ENCODE measurements around the gene ARHGEF40. TPM values are rescaled to one million over a fixed set of nuclear protein-coding genes. Genes with fewer than 3 reads are reported as not detected.

The ARHGEF40 gene
- 0.15 TPM for polyA plus RNA-seq (2012; ENCODE audit: missing spikeins)

DNA sequence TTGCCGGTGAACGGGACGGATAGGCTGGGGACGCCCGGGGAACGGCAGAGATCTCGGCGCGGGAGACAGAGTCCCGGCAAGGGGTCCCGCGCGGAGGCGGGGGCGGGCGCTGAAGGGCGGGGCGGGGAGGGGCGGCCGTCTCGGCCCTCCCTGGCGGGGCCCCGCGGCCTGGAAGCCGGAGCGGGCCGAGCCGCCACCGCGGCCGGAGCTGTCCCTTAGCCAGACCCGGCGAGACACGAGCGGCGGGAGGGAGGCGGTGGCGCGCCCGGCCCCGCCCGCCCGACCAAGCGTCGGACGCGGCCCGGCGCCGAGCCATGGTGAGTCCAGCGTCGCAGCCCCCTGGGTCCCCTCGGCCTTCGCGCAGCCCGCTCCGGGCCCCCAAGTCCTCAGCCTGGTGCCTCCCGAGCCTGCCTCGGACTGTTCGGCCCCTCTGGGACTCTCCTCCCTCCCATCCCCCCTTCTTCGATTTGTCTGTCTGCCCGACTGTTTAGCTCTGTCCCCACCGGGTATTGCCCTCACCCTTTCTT lies at the start of gene ARHGEF40:
Gene ARHGEF40, plus strand, starts transcription at position 222 of the 527 bp plus-strand sequence. Its CDS starts 93 bp downstream, at position 315.
- DNase-seq (ENCODE audit: insufficient read length) (no peak), FAIRE-seq (no peak)
- TF ChIP-seq TAF1 (IDR thresholded peaks at IDR 0.05; ENCODE audit: borderline replicate concordance, low read depth, low read length) (no peak), POLR2A (IDR thresholded peaks at IDR 0.05; ENCODE audit: low read depth, low read length) (no peak), POLR2AphosphoS5 (IDR thresholded peaks at IDR 0.05; ENCODE audit: low read depth, low read length) (no peak)

DNA sequence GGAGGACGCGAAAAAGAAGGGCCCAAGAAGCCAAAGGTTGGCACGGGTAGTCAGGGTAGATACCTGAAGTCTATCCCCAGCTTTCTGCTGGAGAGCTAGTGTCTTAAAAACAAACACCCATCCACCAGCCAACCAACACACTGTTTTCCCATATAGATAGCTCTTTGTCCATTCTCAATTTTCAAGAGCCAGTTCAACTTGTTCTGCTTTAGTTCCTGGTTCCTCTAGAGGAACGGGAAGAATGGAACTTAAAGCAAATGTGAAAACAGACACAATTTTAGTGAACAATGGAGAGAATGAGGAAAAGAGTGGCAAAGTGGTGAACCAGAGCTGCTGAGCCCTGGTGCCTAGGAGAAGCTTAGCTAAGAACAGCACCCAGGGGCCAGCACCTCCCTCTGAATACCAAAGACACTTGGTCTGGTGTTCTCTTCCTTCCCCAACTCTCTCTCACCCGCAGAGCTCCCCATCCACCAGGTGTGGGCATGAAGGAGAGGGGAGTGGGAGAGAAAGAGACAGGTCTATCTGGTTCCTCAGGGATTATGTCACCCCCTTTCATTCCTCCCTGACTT lies 49.0 kb upstream of the ARHGEF40 start:
- FAIRE-seq = no peak

DNA sequence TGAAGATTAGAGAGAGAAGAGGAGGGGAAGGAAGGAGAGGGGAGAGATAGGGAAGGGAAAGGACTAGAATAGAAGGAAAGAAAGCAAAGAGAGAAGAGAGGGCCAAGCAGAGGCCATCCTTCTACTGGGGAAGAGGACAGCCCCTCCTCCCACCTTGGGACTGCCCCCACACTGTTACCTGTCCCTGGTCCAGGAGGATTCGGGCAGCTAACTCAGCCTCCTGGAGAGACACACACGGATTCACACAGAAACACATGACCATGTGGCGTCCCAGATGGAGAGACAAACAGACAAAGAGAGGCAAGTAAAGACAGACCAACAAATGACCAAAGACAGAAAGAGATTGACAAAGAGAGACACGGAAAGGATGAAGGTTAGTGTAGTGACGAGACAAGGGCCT lies 47.4 kb upstream of the ARHGEF40 start:
- no peak for DNase-seq (ENCODE audit: insufficient read length)
- TF ChIP-seq POLR2AphosphoS5 (IDR thresholded peaks at IDR 0.05; ENCODE audit: low read depth, low read length) (no peak), POLR2A (IDR thresholded peaks at IDR 0.05; ENCODE audit: low read depth, low read length) (no peak), TAF1 (IDR thresholded peaks at IDR 0.05; ENCODE audit: borderline replicate concordance, low read depth, low read length) (no peak)
- FAIRE-seq = no peak

More for the DNA sequence above, 49.0 kb upstream of the ARHGEF40 start:
- TF ChIP-seq POLR2AphosphoS5 (IDR thresholded peaks at IDR 0.05; ENCODE audit: low read depth, low read length) (no peak), POLR2A (IDR thresholded peaks at IDR 0.05; ENCODE audit: low read depth, low read length) (no peak), TAF1 (IDR thresholded peaks at IDR 0.05; ENCODE audit: borderline replicate concordance, low read depth, low read length) (no peak)
- DNase-seq (ENCODE audit: insufficient read length) = no peak

DNA sequence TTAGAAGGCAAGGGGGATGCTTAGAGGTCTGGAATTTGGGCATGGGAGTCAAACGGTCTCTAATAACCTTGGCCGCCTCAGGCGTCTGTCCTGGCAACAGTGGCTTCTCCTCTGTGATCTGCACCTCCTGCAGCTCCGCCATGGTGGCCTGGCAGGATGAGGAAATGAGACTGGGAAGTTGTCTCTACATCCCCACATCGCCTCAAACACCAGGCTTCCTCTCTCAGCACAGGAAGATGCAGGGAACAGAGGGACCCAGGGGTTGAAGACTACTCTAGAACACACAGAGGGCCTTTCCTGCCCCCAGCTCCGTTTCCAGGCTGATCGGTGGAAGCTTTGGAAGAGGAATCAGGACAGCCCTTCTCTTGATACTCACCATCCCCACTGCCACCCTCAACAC lies 46.9 kb upstream of the ARHGEF40 start:
- no peak for TF ChIP-seq POLR2AphosphoS5 (IDR thresholded peaks at IDR 0.05; ENCODE audit: low read depth, low read length)
- no peak for TF ChIP-seq POLR2A (IDR thresholded peaks at IDR 0.05; ENCODE audit: low read depth, low read length)
- TF ChIP-seq TAF1 (IDR thresholded peaks at IDR 0.05; ENCODE audit: borderline replicate concordance, low read depth, low read length) = no peak
- DNase-seq (ENCODE audit: insufficient read length) (no peak), FAIRE-seq (no peak)

DNA sequence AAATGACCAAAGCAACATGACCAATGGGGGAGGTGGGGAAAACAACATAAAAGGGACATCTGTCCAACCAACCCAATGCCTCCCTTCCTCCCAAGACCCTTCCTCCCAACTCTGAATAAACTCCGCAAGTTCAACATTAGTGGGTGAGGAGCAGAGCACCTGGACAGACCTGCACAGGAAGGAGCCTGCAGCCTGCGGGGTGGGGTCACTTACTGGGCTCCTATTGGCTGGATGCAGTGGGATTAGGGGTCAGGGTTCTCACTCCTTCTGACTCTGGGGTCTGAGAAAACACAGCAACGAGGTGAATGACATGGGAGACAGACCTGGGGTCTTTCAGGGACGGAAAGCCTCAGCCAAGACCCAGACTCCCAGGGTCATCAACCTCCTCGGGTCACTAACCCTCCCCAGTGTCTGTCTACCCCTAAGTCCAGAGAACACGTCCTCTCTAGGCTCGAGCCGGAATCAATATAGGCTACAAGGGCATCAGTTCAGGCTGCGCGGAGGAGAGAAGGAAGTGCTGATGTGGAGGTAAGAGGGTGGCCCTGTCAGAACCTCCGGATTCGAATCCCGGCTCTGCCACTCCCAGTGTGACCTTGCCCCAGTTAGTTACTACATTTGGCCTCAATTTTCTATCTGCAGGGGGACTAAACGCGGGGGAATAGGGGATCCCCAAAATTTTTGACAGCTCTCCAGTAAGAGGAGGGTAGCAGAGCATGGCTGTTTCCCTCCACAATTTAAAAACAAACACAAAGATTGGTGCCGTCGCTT lies 46.1 kb upstream of the ARHGEF40 start:
- no peak for TF ChIP-seq TAF1 (IDR thresholded peaks at IDR 0.05; ENCODE audit: borderline replicate concordance, low read depth, low read length)
- no peak for TF ChIP-seq POLR2AphosphoS5 (IDR thresholded peaks at IDR 0.05; ENCODE audit: low read depth, low read length)
- DNase-seq (ENCODE audit: insufficient read length) = no peak
- FAIRE-seq = no peak

DNA sequence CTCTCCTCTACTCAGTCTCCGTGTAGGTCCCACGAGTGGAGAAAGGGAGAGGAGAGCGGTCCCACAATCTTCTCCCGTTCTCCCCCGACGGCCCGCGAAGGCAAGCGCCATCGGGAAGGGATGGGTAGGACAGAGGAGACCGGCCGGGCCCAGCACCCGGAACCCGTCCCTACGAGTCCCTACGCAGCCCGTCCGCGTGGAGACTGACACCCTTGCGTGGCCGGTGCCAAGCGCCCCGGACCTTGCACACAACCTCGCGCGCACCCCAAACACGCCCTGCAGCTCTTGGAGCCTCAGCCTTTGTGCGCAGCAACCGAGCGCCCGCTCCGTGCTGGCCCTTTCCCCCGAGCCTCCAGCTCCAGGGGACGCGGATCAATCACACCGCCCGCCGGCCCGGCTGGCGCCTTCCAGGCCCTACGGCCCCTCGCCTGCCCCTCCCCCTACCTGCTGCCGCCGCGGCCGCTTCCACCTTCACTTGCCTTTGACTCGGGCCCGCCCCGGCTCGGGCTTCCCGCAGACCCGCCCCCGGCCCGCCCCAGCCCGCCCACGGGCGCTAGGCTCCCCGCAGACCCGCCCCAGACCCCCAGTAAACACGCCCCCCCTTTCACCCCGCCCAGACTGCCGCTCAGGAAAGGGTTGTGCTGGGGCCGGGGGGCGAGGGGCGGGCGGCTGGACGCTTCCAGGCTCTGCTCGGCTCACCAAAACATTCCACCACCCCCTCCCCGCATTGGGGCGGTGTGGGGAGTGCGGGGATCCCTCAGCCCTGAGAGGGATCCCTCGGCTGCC lies 45.3 kb upstream of the ARHGEF40 start, which contains the start of gene NDRG2:
Gene NDRG2, minus strand, starts transcription at position 477 of the 786 bp plus-strand sequence. CDS start 1,746 bp downstream, outside the sequence.
- DNase-seq (ENCODE audit: insufficient read length) (peak; percentile 50), FAIRE-seq (no peak)
- TF ChIP-seq POLR2AphosphoS5 (IDR thresholded peaks at IDR 0.05; ENCODE audit: low read depth, low read length) = no peak
- no peak for TF ChIP-seq POLR2A (IDR thresholded peaks at IDR 0.05; ENCODE audit: low read depth, low read length)
- no peak for TF ChIP-seq TAF1 (IDR thresholded peaks at IDR 0.05; ENCODE audit: borderline replicate concordance, low read depth, low read length)

DNA sequence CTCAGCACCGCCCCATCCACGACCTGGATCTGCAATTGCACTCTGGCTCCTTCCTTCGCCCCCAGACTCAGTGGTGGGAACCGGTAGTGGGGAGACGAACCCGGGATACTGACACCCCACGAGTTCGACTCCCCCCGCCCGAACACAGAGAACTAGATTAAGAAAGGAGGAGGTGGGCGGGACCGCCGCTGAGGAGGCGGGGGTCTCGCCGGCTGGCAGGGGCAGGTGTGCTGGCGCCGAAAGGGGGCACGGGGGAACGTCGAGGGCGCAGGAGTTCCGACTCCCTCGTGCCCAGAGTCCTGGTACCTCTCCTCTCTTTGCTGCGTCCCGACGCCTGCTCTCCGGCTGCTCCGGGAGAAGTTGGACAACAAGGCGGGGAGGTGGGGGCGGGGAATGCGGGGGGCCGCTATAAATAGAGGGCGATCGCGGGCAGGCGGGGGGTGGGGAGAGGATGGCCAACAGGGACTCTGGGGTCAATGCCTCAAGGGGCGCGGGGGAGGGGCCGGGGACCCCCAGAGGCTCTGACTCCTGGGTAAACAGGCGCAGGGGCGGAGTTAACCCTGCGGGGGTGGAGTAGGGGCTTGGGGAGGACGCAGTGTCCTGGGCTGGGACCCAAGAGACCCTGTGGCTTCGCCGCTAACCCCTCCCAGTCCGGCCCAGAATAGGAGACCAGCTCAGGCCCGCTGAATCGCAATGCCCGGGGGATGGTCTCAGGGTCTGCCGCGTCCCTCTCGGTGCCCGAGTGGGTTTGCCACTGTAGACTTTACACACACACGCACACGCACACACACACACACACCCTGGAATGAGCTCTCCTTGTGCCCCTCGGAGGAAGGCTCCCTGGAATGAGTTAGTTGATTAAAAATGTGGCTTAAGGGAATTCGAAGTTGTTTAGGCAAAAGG lies 44.5 kb upstream of the ARHGEF40 start:
- FAIRE-seq (no peak), DNase-seq (ENCODE audit: insufficient read length) (no peak)

DNA sequence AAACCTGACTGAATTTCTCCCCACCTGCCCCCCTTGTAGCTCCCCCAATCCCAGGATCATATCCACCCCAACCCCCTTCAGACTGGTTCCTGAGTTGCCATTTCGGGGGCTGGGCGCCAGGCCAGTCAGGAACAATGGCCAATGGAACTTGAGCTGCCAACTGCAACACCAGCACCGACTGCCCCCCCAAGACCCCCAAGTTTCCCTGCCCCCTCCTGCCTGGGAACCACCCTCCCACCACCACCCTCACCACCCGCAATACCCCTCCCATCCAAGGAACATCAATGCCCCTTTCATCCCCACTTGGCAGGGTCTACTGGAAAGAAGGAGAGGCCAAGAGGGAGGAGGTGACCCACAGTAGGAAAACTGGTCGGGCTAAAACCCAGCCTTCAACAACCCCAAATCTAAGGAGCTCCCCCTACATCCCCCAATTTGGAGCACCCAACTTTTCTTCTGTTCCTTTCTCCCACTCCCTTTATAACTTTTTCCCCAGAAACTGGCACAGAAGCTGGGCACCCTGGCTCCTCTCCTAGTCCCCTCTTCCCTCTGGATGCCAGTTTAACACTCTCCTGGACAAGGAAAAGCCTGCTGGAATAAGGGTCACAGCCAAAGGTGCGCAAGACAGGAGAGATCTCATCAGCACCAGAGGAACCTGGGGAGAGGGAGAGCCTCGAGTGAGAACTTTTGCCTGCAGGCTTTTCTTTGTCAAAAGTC lies 43.7 kb upstream of the ARHGEF40 start:
- FAIRE-seq (no peak), DNase-seq (ENCODE audit: insufficient read length) (no peak)
- no peak for TF ChIP-seq POLR2A (IDR thresholded peaks at IDR 0.05; ENCODE audit: low read depth, low read length)
- no peak for TF ChIP-seq POLR2AphosphoS5 (IDR thresholded peaks at IDR 0.05; ENCODE audit: low read depth, low read length)
- no peak for TF ChIP-seq TAF1 (IDR thresholded peaks at IDR 0.05; ENCODE audit: borderline replicate concordance, low read depth, low read length)

More for the DNA sequence above, 44.5 kb upstream of the ARHGEF40 start:
- TF ChIP-seq POLR2A (IDR thresholded peaks at IDR 0.05; ENCODE audit: low read depth, low read length) (no peak), POLR2AphosphoS5 (IDR thresholded peaks at IDR 0.05; ENCODE audit: low read depth, low read length) (no peak), TAF1 (IDR thresholded peaks at IDR 0.05; ENCODE audit: borderline replicate concordance, low read depth, low read length) (no peak)

DNA sequence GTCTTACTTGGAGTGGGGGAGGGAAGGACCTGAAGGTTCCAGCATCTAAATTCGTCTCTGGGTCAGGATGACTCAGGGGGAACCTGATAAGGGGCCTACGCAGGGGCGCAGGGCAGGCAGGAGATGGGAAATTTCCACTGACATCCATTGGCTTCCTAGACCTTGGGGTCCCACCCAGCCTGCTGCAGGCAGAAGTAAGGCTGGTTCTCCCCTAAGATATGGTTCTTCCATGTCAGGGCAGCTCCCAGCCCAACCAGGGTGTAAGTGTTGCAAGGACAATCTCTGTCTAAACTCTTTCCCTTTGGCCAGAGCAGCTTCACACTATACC lies 43.2 kb upstream of the ARHGEF40 start:
- no peak for TF ChIP-seq TAF1 (IDR thresholded peaks at IDR 0.05; ENCODE audit: borderline replicate concordance, low read depth, low read length)
- TF ChIP-seq POLR2A (IDR thresholded peaks at IDR 0.05; ENCODE audit: low read depth, low read length) = no peak
- no peak for TF ChIP-seq POLR2AphosphoS5 (IDR thresholded peaks at IDR 0.05; ENCODE audit: low read depth, low read length)
- FAIRE-seq (no peak), DNase-seq (ENCODE audit: insufficient read length) (no peak)

DNA sequence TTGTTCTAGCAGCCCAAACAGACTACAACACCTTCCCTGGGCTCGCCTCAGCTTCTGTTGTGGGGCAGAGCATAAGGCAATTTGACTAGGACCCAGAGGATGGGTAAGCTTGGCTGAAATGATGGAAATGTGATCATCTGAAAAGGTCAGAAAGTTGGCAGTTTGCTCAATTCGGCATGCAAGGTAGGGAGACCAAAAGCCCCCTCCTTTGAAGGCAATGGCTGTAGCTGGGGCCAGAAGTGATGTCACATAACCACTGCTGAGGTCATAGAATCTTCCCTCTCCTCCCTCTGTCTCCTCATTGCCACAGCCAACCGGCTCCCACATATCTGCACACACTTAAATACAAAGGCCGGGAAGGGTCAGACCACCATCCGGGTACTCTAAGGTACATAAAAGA lies 40.2 kb upstream of the ARHGEF40 start, which contains the start of gene TPPP2:
Gene TPPP2, plus strand, starts transcription at position 301 of the 400 bp plus-strand sequence. CDS start 365 bp downstream, outside the sequence.
- FAIRE-seq (no peak), DNase-seq (ENCODE audit: insufficient read length) (no peak)
- TF ChIP-seq POLR2AphosphoS5 (IDR thresholded peaks at IDR 0.05; ENCODE audit: low read depth, low read length) (no peak), POLR2A (IDR thresholded peaks at IDR 0.05; ENCODE audit: low read depth, low read length) (no peak), TAF1 (IDR thresholded peaks at IDR 0.05; ENCODE audit: borderline replicate concordance, low read depth, low read length) (no peak)

All from GM12892 (cell line).